ENCODE data around the gene HDAC5. TPM values are rescaled to one million over a fixed set of nuclear protein-coding genes. Genes with fewer than 3 reads are reported as not detected.

The HDAC5 gene
- polyA plus RNA-seq, 1 of the 3 experiments (the other 2 are of a cell fraction): 19.0 TPM

DNA sequence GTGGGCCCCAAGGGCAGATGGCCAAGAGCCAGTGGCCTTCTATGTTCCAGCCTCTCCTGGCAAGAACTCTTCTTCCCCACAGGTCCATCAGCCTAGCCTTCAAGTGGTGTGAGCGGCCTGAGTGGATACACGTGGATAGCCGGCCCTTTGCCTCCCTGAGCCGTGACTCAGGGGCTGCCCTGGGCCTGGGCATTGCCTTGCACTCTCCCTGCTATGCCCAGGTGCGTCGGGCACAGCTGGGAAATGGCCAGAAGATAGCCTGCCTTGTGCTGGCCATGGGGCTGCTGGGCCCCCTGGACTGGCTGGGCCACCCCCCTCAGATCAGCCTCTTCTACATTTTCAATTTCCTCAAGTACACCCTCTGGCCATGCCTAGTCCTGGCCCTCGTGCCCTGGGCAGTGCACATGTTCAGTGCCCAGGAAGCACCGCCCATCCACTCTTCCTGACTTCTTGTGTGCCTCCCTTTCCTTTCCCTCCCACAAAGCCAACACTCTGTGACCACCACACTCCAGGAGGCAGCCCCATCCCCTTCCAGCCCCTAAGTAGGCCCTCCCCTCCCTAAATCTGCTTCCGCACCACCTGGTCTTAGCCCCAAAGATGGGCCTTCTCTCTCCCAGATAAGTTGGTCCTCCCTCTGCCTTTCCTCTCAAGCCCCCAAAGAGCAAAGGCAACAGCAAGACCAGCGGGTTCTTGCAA is 47.7 kb downstream of the HDAC5 start:
- Histone ChIP-seq H3K4me2 (no peak overlapping the region), H3K9ac (no peak overlapping the region), H3K4me1 (ENCODE audit: control insufficient read depth in 1 of 2, insufficient read depth in 2 of 2, low read depth in 1 of 2, low read length in 1 of 2) (peaks cover 3 to 7% of the 10 kb centered on the region in 2 experiments; a peak in 2 of 4 replicates), H3K9me2 (no peaks in the 10 kb centered on the region), H3K4me3 (ENCODE audit: low read depth in 2 of 2, low read length in 1 of 2) (no peak overlapping the region), H3K27ac (ENCODE audit: low read depth in 2 of 2, low read length in 1 of 2) (no peak overlapping the region), H3F3A (replicated peaks; ENCODE audit: insufficient read depth) (peaks cover 11% of the 10 kb centered on the region), H3K79me2 (ENCODE audit: insufficient read depth) (peaks cover 38% of the 10 kb centered on the region), H3K36me3 (replicated peaks in 1 of 2; ENCODE audit: control insufficient read depth in 1 of 2, insufficient read depth in 2 of 2, low read length in 1 of 2) (peaks cover 16 to 55% of the 10 kb centered on the region in 2 experiments), H2AFZ (ENCODE audit: low read depth) (no peak overlapping the region), H3K27me3 (ENCODE audit: insufficient read depth) (no peaks in the 10 kb centered on the region), H3K9me3 (no peaks in the 10 kb centered on the region), H4K20me1 (ENCODE audit: insufficient read depth) (no peaks in the 10 kb centered on the region)
- TF ChIP-seq MXI1 (IDR thresholded peaks at IDR 0.05; ENCODE audit: low read depth, low read length) (no peak), GATA2 (CRISPR knock-in tag; IDR thresholded peaks at IDR 0.05) (no peak)
- ChIA-PET CTCF (interaction anchor here (1.3 to 3.5 kb wide), 2 partner anchors 8 to 130 kb away, joined by 3 to 20 read pairs; no protein-coding TSS in a partner anchor), POLR2A (interaction anchor here (1.1 kb wide), 1 partner anchor 12 kb away, joined by 3 read pairs; no protein-coding TSS in a partner anchor)
- no peak for DNase-seq
- 95% methylated on average over 10 of the region's 10 CpGs for WGBS (ENCODE audit: low lambda C conversion rate)

GRCh38 chr17:44074911-44075285 is 48.5 kb downstream of the HDAC5 start:
- Histone ChIP-seq H2AFZ (ENCODE audit: low read depth) (no peak overlapping the region), H4K20me1 (ENCODE audit: insufficient read depth) (no peaks in the 10 kb centered on the region), H3K4me2 (no peak overlapping the region), H3K9me2 (no peaks in the 10 kb centered on the region), H3K27me3 (ENCODE audit: insufficient read depth) (no peaks in the 10 kb centered on the region), H3K79me2 (ENCODE audit: insufficient read depth) (peaks cover 38% of the 10 kb centered on the region), H3K36me3 (replicated peaks in 1 of 2; ENCODE audit: control insufficient read depth in 1 of 2, insufficient read depth in 2 of 2, low read length in 1 of 2) (peaks cover 14 to 48% of the 10 kb centered on the region in 2 experiments), H3K4me3 (ENCODE audit: low read depth in 2 of 2, low read length in 1 of 2) (no peak overlapping the region), H3K9ac (no peak overlapping the region), H3K4me1 (ENCODE audit: control insufficient read depth in 1 of 2, insufficient read depth in 2 of 2, low read depth in 1 of 2, low read length in 1 of 2) (peaks cover 7 to 11% of the 10 kb centered on the region in 2 experiments), H3K9me3 (no peaks in the 10 kb centered on the region), H3F3A (replicated peaks; ENCODE audit: insufficient read depth) (peaks cover 16% of the 10 kb centered on the region), H3K27ac (ENCODE audit: low read depth in 2 of 2, low read length in 1 of 2) (no peak overlapping the region)
- POLR2A ChIA-PET: interaction anchor here (1.1 kb wide), 1 partner anchor 12 kb away, joined by 3 read pairs; no protein-coding TSS in a partner anchor
- CTCF ChIA-PET: interaction anchor here (0.5 to 3.5 kb wide), 7 partner anchors 9 to 129 kb away, joined by 3 to 20 read pairs (median 3); no protein-coding TSS in a partner anchor
- no peak for DNase-seq
- TF ChIP-seq MEF2A (IDR thresholded peaks at IDR 0.05; ENCODE audit: borderline replicate concordance, low read depth) (no peak), RCOR1 (IDR thresholded peaks at IDR 0.05; ENCODE audit: low read length) (no peak), MXI1 (IDR thresholded peaks at IDR 0.05; ENCODE audit: low read depth, low read length) (no peak), GATA2 (CRISPR knock-in tag; IDR thresholded peaks at IDR 0.05) (no peak), RFX5 (IDR thresholded peaks at IDR 0.05; ENCODE audit: low read length) (no peak), JUND (IDR thresholded peaks at IDR 0.05) (no peak), USF1 (IDR thresholded peaks at IDR 0.05; ENCODE audit: borderline replicate concordance, low read depth) (no peak), CHD2 (IDR thresholded peaks at IDR 0.05; ENCODE audit: low read length, partially characterized antibody) (no peak), EZH2phosphoT487 (IDR thresholded peaks at IDR 0.05; ENCODE audit: borderline replicate concordance, low read depth) (no peak), IRF3 (IDR thresholded peaks at IDR 0.05; ENCODE audit: low read depth, low read length) (no peak), RXRA (IDR thresholded peaks at IDR 0.05; ENCODE audit: borderline replicate concordance, low read depth) (no peak), RAD21 (IDR thresholded peaks at IDR 0.05; ENCODE audit: low read length) (no peak)
- 92% methylated on average over 8 of the region's 9 CpGs for WGBS (ENCODE audit: low lambda C conversion rate)
